GM23248 (cell line): ENCODE measurements around the gene PDLIM7. TPM values are rescaled to one million over a fixed set of nuclear protein-coding genes. Genes with fewer than 3 reads are reported as not detected.

Experiments used
- DNase-seq: peaks from one replicate; pipeline ENCODE4 v3.0.0-alpha.2; 2015
- H2AFZ ChIP-seq: fragments of 200-600 bp; sonication (generic); 2 replicates; pipeline ENCODE4 v1.6.1; 2016; ENCODE audit warnings: antibody characterized with exemption
- H3F3A ChIP-seq: fragments of 200-600 bp; sonication (generic); 2 replicates; pipeline ENCODE4 v1.6.1; 2016; ENCODE audit warnings: mild to moderate bottlenecking, antibody characterized with exemption, mixed run types; ENCODE audit not compliant: insufficient read depth
- H3K27ac ChIP-seq: fragments of 200-600 bp; sonication (generic); 2 replicates; pipeline ENCODE4 v1.5.1; 2016; ENCODE audit warnings: mild to moderate bottlenecking
- H3K27me3 ChIP-seq: fragments of 200-600 bp; sonication (generic); replicated peaks from 2 replicates; pipeline ENCODE4 v1.6.1; 2016; ENCODE audit warnings: mild to moderate bottlenecking; ENCODE audit not compliant: insufficient read depth
- H3K36me3 ChIP-seq: fragments of 200-600 bp; sonication (generic); 2 replicates; pipeline ENCODE4 v1.6.1; 2016; ENCODE audit warnings: low read depth, mild to moderate bottlenecking
- H3K4me1 ChIP-seq: fragments of 200-600 bp; sonication (generic); 2 replicates; pipeline ENCODE4 v1.6.1; 2016; ENCODE audit warnings: mild to moderate bottlenecking; ENCODE audit not compliant: insufficient read depth
- H3K4me2 ChIP-seq: fragments of 200-600 bp; sonication (generic); one replicate; pipeline ENCODE4 v1.6.1; 2016; ENCODE audit warnings: mild to moderate bottlenecking; ENCODE audit not compliant: unreplicated experiment
- H3K4me3 ChIP-seq: fragments of 200-600 bp; sonication (generic); 2 replicates; pipeline ENCODE4 v1.5.1; 2016; ENCODE audit warnings: mild to moderate bottlenecking
- H3K79me2 ChIP-seq: fragments of 200-600 bp; sonication (generic); 2 replicates; pipeline ENCODE4 v1.6.1; 2016; ENCODE audit warnings: mild to moderate bottlenecking; ENCODE audit not compliant: insufficient read depth
- H3K9ac ChIP-seq: fragments of 200-600 bp; sonication (generic); 2 replicates; pipeline ENCODE4 v1.6.1; 2016; ENCODE audit warnings: mild to moderate bottlenecking
- H3K9me2 ChIP-seq: fragments of 200-600 bp; sonication (generic); 2 replicates; pipeline ENCODE4 v1.6.1; 2016; ENCODE audit warnings: mixed run types, mild to moderate bottlenecking, moderate library complexity; ENCODE audit not compliant: insufficient read depth
- H3K9me3 ChIP-seq: fragments of 200-600 bp; sonication (generic); one replicate; pipeline ENCODE4 v1.6.1; 2017; ENCODE audit warnings: low read depth
- H4K20me1 ChIP-seq: fragments of 200-600 bp; sonication (generic); 2 replicates; pipeline ENCODE4 v1.6.0; 2016; ENCODE audit not compliant: insufficient read depth
- EZH2 ChIP-seq: fragments of 200-600 bp; sonication (generic); IDR thresholded peaks from 2 replicates; pipeline ENCODE4 v1.6.1; 2018; ENCODE audit warnings: antibody characterized with exemption, mild to moderate bottlenecking; ENCODE audit not compliant: insufficient read depth, poor library complexity, severe bottlenecking
- EZH2phosphoT487 ChIP-seq: fragments of 200-600 bp; sonication (generic); IDR thresholded peaks from 2 replicates; pipeline ENCODE4 v1.6.1; 2018; ENCODE audit warnings: antibody characterized with exemption, moderate library complexity, mild to moderate bottlenecking, low read depth; ENCODE audit not compliant: insufficient read depth
- WGBS, 2 experiments: methylation state at CpG; one replicate each; pipeline ENCODE4 v1.1.6; 2015 to 2017; ENCODE audit warnings: low lambda C conversion rate in 2 of 2, low coverage in 1 of 2; ENCODE audit errors: missing lambda C conversion rate in 2 of 2; 5-methylcytosine and 5-hydroxymethylcytosine counted together
- in situ Hi-C: fragments of 300-500 bp; cut with MboI; formaldehyde crosslinking; loops from 2 replicates; pipeline ENCODE4 v1.15.0; 2020
- polyA plus RNA-seq: library from polyadenylated mRNA; unstranded; fragments of >200 nt; fragmentation: Nextera tagmentation; extraction: Ambion mirVana; gene quantifications from 2 replicates; pipeline ENCODE4 v1.2.1, GENCODE V29; 2016
- total RNA-seq: library from RNA; depleted of rRNA; stranded (reverse); fragments of >200 nt; shearing (Covaris generic); gene quantifications from 2 replicates; pipeline ENCODE4 v1.2.3, GENCODE V29; 2014

The PDLIM7 gene
- total and polyA plus RNA-seq, 2 experiments from 2014 or later: 320 to 556 TPM

DNA sequence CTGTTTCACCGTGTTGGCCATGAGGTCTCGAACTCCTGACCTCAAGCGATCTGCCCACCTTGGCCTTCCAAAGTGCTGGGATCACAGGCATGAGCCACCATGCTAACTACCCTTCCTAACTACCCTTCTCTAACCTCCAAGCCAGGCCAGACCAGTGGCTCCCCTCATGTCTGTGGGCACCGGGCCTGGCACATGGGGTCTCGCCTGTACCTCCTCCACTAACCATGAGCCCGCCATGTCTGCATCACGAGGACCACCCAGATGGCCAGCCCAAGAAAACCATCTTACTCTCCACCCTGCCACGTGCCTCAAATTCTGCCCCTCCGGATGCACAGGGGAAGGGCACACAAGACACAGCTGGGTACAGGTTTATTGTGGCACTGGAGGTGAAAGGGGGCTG is 14.4 kb downstream of the PDLIM7 start:
- in situ Hi-C loops: no loop called here
- H3K9ac ChIP-seq: no peak overlapping the region
- no peaks in the 10 kb centered on the region for H3K9me2 ChIP-seq
- H3K9me3 ChIP-seq: no peaks in the 10 kb centered on the region
- TF ChIP-seq EZH2 (no peak), EZH2phosphoT487 (no peak)
- peaks cover 30% of the 10 kb centered on the region for H3K4me1 ChIP-seq
- H3K4me3 ChIP-seq: no peak overlapping the region
- no peak for DNase-seq
- no peak overlapping the region for H3K4me2 ChIP-seq
- 0 out of 2 replicates have a peak, but pooled peaks cover 4% of the 10 kb centered on the region for H4K20me1 ChIP-seq
- no peaks in the 10 kb centered on the region for H3K27me3 ChIP-seq
- peak overlapping the region; percentile 39 for H3K27ac ChIP-seq
- H3K36me3 ChIP-seq: peaks cover 48% of the 10 kb centered on the region
- no peak overlapping the region for H2AFZ ChIP-seq
- H3F3A ChIP-seq: peaks cover 93% of the 10 kb centered on the region
- whole genome bisulfite sequencing, 2 experiments: 94% methylated on average over 9 of the region's 9 CpGs
- H3K79me2 ChIP-seq: peaks cover 23% of the 10 kb centered on the region

GRCh38 chr5:177482359-177482795 is 15.0 kb downstream of the PDLIM7 start:
- 88 to 94% methylated on average over 10 of the region's 10 CpGs for WGBS, 2 experiments

GRCh38 chr5:177479774-177480173 is 17.6 kb downstream of the PDLIM7 start:
- H3K9me2 ChIP-seq: no peaks in the 10 kb centered on the region
- peak; percentile 38 for DNase-seq
- WGBS, 2 experiments: 38 to 42% methylated on average over 14 of the region's 14 CpGs
- no peak overlapping the region for H3K4me2 ChIP-seq
- no peak overlapping the region for H3K4me3 ChIP-seq
- no peaks in the 10 kb centered on the region for H3K27me3 ChIP-seq
- H3K4me1 ChIP-seq: peaks cover 30% of the 10 kb centered on the region
- H3F3A ChIP-seq: peaks cover 80% of the 10 kb centered on the region
- H4K20me1 ChIP-seq: no peaks in the 10 kb centered on the region
- no peak overlapping the region for H2AFZ ChIP-seq
- peak overlapping the region; percentile 48 for H3K9ac ChIP-seq
- in situ Hi-C loops: no loop called here
- peak overlapping the region; percentile 67 for H3K27ac ChIP-seq
- no peak for TF ChIP-seq EZH2
- TF ChIP-seq EZH2phosphoT487: no peak
- no peaks in the 10 kb centered on the region for H3K79me2 ChIP-seq
- peaks cover 17% of the 10 kb centered on the region; the same call in 1 of the 2 replicates for H3K36me3 ChIP-seq
- no peaks in the 10 kb centered on the region for H3K9me3 ChIP-seq

More at GRCh38 chr5:177482359-177482795, 15.0 kb downstream of the PDLIM7 start:
- H3K27ac ChIP-seq: peak overlapping the region; percentile 39
- H3K27me3 ChIP-seq: no peaks in the 10 kb centered on the region
- H3K9me2 ChIP-seq: no peaks in the 10 kb centered on the region
- H3K36me3 ChIP-seq: peaks cover 42% of the 10 kb centered on the region
- DNase-seq: peak; percentile 53
- H3K9me3 ChIP-seq: no peaks in the 10 kb centered on the region
- H3K4me1 ChIP-seq: peaks cover 30% of the 10 kb centered on the region
- H3K4me3 ChIP-seq: no peak overlapping the region
- in situ Hi-C loops: no loop called here
- H3K4me2 ChIP-seq: no peak overlapping the region
- H4K20me1 ChIP-seq: 0 out of 2 replicates have a peak, but pooled peaks cover 4% of the 10 kb centered on the region
- H3K79me2 ChIP-seq: peaks cover 16% of the 10 kb centered on the region
- peaks cover 86% of the 10 kb centered on the region for H3F3A ChIP-seq
- TF ChIP-seq EZH2phosphoT487 (no peak), EZH2 (no peak)
- H2AFZ ChIP-seq: no peak overlapping the region
- H3K9ac ChIP-seq: peak overlapping the region; percentile 8; the same call in 1 of the 2 replicates

DNA sequence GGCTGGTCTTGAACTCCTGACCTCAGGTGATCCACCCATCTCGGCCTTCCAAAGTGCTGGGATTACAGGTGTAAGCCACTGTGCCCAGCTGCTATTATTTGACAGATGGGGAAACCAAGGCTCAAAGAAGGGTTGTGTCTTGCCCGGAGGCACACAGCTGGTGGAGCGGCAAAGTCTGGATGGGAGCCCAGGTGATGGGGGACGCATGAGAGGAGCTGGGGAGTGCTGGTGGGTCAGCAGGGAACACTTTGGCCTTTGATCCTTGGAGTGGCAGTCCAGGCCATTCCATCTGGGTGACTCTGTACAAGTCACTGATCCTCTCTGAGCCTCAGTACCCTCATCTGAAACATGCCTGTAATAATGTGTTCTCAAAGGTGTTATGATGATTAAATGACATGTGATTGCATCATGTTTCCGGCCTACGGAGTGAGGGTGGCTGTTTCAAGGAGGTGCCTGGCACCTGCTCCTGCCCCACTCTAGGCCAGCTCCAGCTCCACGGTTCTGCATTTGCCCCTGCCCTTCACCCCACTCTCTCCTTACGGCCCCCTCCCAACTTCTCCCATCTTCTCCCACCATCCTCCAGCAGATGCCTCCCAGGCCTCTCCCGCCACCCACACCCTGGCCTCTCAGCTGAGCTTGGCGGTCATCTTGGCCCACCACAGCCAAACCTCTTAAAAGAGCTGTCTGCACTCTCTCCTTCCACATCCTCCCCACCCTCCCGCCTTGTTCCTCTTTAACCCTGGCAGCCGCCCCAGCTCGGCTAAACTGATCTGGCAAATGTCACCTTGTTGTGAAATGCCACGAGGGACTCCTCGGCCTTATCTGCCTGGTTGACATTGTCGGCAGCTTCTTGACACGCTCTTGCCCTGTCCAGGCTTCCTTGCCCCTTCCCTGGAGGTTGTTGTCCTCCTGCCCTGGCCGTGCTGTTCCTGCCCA is 18.4 kb downstream of the PDLIM7 start:
- DNase-seq: peak; percentile 73
- no peak overlapping the region for H3K4me3 ChIP-seq
- peak overlapping the region; percentile 67 for H3K27ac ChIP-seq
- H3F3A ChIP-seq: peaks cover 79% of the 10 kb centered on the region
- peaks cover 33% of the 10 kb centered on the region for H3K4me1 ChIP-seq
- no peak overlapping the region for H3K4me2 ChIP-seq
- no peak overlapping the region for H2AFZ ChIP-seq
- no peaks in the 10 kb centered on the region for H3K9me3 ChIP-seq
- peak overlapping the region; percentile 48 for H3K9ac ChIP-seq
- in situ Hi-C loops: no loop called here
- 37 to 38% methylated on average over 17 to 18 of the region's 18 CpGs for WGBS, 2 experiments
- 0 out of 2 replicates have a peak, but pooled peaks cover 9% of the 10 kb centered on the region for H3K36me3 ChIP-seq
- no peaks in the 10 kb centered on the region for H4K20me1 ChIP-seq
- no peaks in the 10 kb centered on the region for H3K9me2 ChIP-seq
- H3K79me2 ChIP-seq: no peaks in the 10 kb centered on the region
- H3K27me3 ChIP-seq: no peaks in the 10 kb centered on the region
- TF ChIP-seq EZH2phosphoT487 (no peak), EZH2 (no peak)
